Fibroblast of lung (primary cell): ENCODE data around the gene IL23R.

ENCODE experiments used
- CTCF ChIP-seq, 2 donors: IDR thresholded peaks in 1 of 2; conservative IDR thresholded peaks in 1 of 2; 1 replicate in 1 of 2; 2 replicates in 1 of 2; pipeline ENCODE4 v1.5.1; 2011 to 2012; ENCODE audit warnings: low read length in 2 of 2, control low read depth in 1 of 2, inconsistent platforms in 1 of 2, low read depth in 1 of 2, mild to moderate bottlenecking in 1 of 2
- EZH2 ChIP-seq: IDR thresholded peaks from 2 replicates; pipeline ENCODE4 v1.5.1; 2012; ENCODE audit warnings: low read length, control low read depth, mild to moderate bottlenecking; ENCODE audit errors: missing control alignments

- no peak for TF ChIP-seq CTCF (conservative IDR thresholded peaks at IDR 0.05 in 1 of 2, IDR thresholded peaks at IDR 0.05 in 1 of 2; ENCODE audit: low read depth in 1 of 2, low read length in 2 of 2)
- TF ChIP-seq EZH2 = no peak
These were observed 18.7 kb downstream of the IL23R start for GRCh38 chr1:67184838-67185421.
